SU-DHL-6 (cell line): ENCODE results near the gene SLC6A17.

Experiments
- EZH2phosphoT487 ChIP-seq: fragments of 200-600 bp; sonication (generic), shearing (Covaris generic); conservative IDR thresholded peaks from 2 replicates; pipeline ENCODE4 v1.6.1; 2018; ENCODE audit warnings: mild to moderate bottlenecking, antibody characterized with exemption, low read length, moderate library complexity, mixed read lengths
- TF ChIP-seq, protein P1 (sequence below): fragments of 200-600 bp; sonication (generic); IDR thresholded peaks from one replicate; pipeline ENCODE4 v1.5.1; 2017; ENCODE audit warnings: antibody characterized with exemption, mild to moderate bottlenecking, low read length, moderate library complexity; ENCODE audit not compliant: insufficient read depth, poor library complexity, severe bottlenecking

DNA sequence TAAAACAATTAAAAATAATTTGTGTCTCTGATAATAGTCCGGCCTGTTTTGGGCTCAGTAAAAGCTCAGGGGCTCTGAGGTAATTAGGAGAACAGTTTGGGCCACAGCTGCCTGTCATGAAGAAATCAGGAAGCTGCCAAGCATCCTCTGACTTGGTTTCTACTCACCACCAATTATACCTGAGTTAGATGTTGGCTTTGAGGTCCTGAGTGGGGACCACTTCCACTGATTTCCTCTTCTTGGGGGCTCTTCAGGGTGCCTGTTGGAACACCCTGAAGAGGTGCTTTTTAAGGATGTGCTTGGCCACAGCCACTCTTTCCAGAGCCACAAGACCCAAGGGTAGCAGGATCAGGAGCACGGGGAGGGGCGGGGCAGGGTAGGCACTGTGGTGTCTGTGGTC lies 10.9 kb downstream of the SLC6A17 start:
- TF ChIP-seq, protein P1, sequence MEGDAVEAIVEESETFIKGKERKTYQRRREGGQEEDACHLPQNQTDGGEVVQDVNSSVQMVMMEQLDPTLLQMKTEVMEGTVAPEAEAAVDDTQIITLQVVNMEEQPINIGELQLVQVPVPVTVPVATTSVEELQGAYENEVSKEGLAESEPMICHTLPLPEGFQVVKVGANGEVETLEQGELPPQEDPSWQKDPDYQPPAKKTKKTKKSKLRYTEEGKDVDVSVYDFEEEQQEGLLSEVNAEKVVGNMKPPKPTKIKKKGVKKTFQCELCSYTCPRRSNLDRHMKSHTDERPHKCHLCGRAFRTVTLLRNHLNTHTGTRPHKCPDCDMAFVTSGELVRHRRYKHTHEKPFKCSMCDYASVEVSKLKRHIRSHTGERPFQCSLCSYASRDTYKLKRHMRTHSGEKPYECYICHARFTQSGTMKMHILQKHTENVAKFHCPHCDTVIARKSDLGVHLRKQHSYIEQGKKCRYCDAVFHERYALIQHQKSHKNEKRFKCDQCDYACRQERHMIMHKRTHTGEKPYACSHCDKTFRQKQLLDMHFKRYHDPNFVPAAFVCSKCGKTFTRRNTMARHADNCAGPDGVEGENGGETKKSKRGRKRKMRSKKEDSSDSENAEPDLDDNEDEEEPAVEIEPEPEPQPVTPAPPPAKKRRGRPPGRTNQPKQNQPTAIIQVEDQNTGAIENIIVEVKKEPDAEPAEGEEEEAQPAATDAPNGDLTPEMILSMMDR, result no peak
- no peak for TF ChIP-seq EZH2phosphoT487
